Measurements from ENCODE around the gene AOPEP. TPM values are rescaled to one million over a fixed set of nuclear protein-coding genes. Genes with fewer than 3 reads are reported as not detected.

AOPEP gene
- polyA plus RNA-seq, 5 donors = 29.3 to 40.6 (median 37.4) TPM

GRCh38 chr9:94894094-94894699 lies 167.7 kb downstream of the AOPEP start:
- no peak for DNase-seq

- DNase-seq = no peak
Observed at GRCh38 chr9:94895668-94896067, 169.2 kb downstream of the AOPEP start.

GRCh38 chr9:94896512-94896911 lies 170.0 kb downstream of the AOPEP start:
- DNase-seq = no peak

- no peak for DNase-seq
Observed at GRCh38 chr9:94899464-94900221, 173.1 kb downstream of the AOPEP start.

- peak; percentile 76 to 89 for DNase-seq
Observed at GRCh38 chr9:94900222-94901018, 173.9 kb downstream of the AOPEP start.

- DNase-seq = no peak
Observed at GRCh38 chr9:94901019-94901363, 174.5 kb downstream of the AOPEP start.

GRCh38 chr9:94903961-94904421 lies 177.5 kb downstream of the AOPEP start:
- DNase-seq = no peak

GRCh38 chr9:94904806-94905205 lies 178.3 kb downstream of the AOPEP start:
- no peak for DNase-seq

GRCh38 chr9:94905606-94906005 lies 179.1 kb downstream of the AOPEP start:
- no peak for DNase-seq

GRCh38 chr9:94906181-94906580 lies 179.7 kb downstream of the AOPEP start:
- no peak for DNase-seq

- DNase-seq = no peak
Observed at GRCh38 chr9:94906713-94907112, 180.2 kb downstream of the AOPEP start.

- no peak for DNase-seq
Observed at GRCh38 chr9:94907264-94907936, 180.9 kb downstream of the AOPEP start.

GRCh38 chr9:94908011-94908563 lies 181.6 kb downstream of the AOPEP start:
- no peak for DNase-seq

- no peak for DNase-seq
Observed at GRCh38 chr9:94908583-94909249, 182.2 kb downstream of the AOPEP start.

- DNase-seq = no peak
Observed at GRCh38 chr9:94909250-94909894, 182.9 kb downstream of the AOPEP start.

GRCh38 chr9:94909965-94910730 lies 183.6 kb downstream of the AOPEP start:
- no peak for DNase-seq

GRCh38 chr9:94911211-94911610 lies 184.7 kb downstream of the AOPEP start:
- no peak for DNase-seq

GRCh38 chr9:94911986-94912635 lies 185.6 kb downstream of the AOPEP start:
- no peak for DNase-seq

- DNase-seq = no peak
Observed at GRCh38 chr9:94912700-94913249, 186.3 kb downstream of the AOPEP start.
